ENCODE data around the gene SPANXN4. TPM values are rescaled to one million over a fixed set of nuclear protein-coding genes. Genes with fewer than 3 reads are reported as not detected.

The SPANXN4 gene
- total RNA-seq, 1 donor from 2014 or later, result not detected

DNA sequence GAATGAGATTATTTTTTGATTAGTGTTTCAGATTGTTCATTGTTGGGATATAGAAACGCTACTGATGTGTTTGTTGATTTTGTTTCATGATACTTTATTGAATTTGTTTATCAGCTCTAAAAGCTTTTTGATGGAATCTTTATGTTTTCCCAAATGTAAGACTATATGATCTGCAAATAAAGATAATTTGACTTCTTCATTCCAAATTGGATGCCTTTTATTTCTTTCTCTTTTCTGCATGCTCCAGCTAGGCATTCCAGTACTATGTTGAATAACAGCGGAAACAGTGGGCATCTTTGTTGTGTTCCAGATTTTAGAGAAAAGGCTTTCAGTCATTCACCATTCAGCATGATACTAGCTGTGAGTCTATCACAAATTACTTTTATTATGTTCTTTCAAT is 21.8 kb downstream of the SPANXN4 start:
- Histone ChIP-seq H3K36me3 (no peaks in the 10 kb centered on the region), H3K27ac (no peak overlapping the region), H3K4me1 (no peaks in the 10 kb centered on the region), H3K9me3 (no peaks in the 10 kb centered on the region), H3K27me3 (no peaks in the 10 kb centered on the region), H3K4me3 (no peak overlapping the region)
- intact Hi-C loops (cut with DNase I), result no loop called here
- TF ChIP-seq, protein P1, sequence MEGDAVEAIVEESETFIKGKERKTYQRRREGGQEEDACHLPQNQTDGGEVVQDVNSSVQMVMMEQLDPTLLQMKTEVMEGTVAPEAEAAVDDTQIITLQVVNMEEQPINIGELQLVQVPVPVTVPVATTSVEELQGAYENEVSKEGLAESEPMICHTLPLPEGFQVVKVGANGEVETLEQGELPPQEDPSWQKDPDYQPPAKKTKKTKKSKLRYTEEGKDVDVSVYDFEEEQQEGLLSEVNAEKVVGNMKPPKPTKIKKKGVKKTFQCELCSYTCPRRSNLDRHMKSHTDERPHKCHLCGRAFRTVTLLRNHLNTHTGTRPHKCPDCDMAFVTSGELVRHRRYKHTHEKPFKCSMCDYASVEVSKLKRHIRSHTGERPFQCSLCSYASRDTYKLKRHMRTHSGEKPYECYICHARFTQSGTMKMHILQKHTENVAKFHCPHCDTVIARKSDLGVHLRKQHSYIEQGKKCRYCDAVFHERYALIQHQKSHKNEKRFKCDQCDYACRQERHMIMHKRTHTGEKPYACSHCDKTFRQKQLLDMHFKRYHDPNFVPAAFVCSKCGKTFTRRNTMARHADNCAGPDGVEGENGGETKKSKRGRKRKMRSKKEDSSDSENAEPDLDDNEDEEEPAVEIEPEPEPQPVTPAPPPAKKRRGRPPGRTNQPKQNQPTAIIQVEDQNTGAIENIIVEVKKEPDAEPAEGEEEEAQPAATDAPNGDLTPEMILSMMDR (IDR thresholded peaks at IDR 0.05), result no peak
- ATAC-seq, result no peak
- no peak for DNase-seq

DNA sequence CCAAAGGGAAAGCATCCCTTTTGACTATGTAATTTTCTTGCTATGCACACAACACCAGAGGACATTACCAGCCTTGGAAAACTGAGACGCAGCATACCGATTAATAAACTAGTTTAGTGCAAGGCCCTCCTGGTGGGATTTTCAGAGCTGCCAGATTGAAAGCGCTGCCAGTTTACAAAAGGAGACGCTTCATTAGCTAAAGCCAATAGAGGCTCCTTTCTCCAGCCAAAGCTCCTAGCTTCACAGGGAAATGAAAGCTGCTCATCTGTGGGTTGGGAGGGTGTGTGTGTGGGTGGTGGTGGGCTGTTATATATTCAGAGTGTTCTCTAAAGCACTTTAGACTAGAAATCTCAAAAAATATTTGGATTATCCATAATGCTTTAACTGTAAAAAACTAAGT is 32.4 kb downstream of the SPANXN4 start:
- intact Hi-C loops (cut with DNase I), result no loop called here
- DNase-seq, result no peak
- Histone ChIP-seq H3K27ac (no peak overlapping the region), H3K4me3 (no peak overlapping the region), H3K27me3 (no peaks in the 10 kb centered on the region), H3K4me1 (no peaks in the 10 kb centered on the region), H3K36me3 (no peaks in the 10 kb centered on the region), H3K9me3 (no peaks in the 10 kb centered on the region)
- TF ChIP-seq, protein P1 (IDR thresholded peaks at IDR 0.05), result no peak
- no peak for ATAC-seq

DNA sequence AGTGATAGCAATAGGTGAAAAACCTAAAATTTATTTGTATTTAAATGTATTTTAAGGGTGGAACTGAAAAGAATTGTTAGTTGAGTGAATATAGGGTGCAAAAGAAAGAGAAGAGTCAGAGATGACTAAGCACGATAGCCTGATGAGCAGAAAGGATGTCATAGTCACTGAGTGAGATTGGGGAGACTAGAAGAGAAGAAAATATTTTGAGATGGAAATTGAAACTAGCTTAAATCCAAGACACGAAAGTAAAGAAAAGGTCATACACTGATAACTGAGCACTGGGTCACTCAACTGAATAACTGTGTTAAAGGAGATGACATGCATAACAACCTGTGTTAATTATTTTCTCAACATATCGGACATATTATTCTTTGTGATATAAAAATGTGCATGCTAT is 55.5 kb downstream of the SPANXN4 start:
- Histone ChIP-seq H3K4me3 (no peak overlapping the region), H3K27me3 (no peaks in the 10 kb centered on the region), H3K4me1 (no peaks in the 10 kb centered on the region), H3K27ac (no peak overlapping the region), H3K9me3 (no peaks in the 10 kb centered on the region), H3K36me3 (no peaks in the 10 kb centered on the region)
- intact Hi-C loops (cut with DNase I), result no loop called here
- DNase-seq (no peak), ATAC-seq (no peak)
- TF ChIP-seq, protein P1 (IDR thresholded peaks at IDR 0.05), result no peak

DNA sequence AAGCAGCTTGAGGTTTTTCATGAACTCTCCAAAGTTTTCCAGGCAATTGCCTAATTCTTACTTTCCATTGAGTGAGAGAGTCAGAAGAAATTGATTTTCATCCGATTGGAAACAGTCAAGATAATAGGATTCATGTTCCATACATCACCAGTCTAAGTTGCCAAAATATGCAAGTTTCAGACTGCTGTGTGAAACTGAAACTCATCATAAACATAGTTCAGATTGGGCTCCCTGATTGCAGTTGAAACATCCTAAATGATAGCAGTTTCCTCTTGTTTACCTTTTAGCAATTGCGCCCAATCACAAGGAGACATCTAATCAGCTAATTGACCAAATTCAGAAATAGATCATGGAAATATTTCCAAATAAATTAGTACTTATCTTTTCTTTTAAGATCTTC is 56.8 kb downstream of the SPANXN4 start:
- TF ChIP-seq, protein P1 (IDR thresholded peaks at IDR 0.05), result no peak
- Histone ChIP-seq H3K27me3 (no peaks in the 10 kb centered on the region), H3K9me3 (no peaks in the 10 kb centered on the region), H3K4me3 (no peak overlapping the region), H3K36me3 (no peaks in the 10 kb centered on the region), H3K4me1 (no peaks in the 10 kb centered on the region), H3K27ac (no peak overlapping the region)
- intact Hi-C loops (cut with DNase I), result no loop called here
- ATAC-seq (no peak), DNase-seq (no peak)
